A673 (cell line): ENCODE measurements around the gene GALR3. TPM values are rescaled to one million over a fixed set of nuclear protein-coding genes. Genes with fewer than 3 reads are reported as not detected.

Source experiments
- BruUV-seq: library from RNA; stranded (reverse); fragments of 400-500 nt; replicated peaks from 2 replicates; lab custom pipeline; 2021; lab: Mats Ljungman, UMichigan
- CTCF ChIA-PET: fragments of 300-600 bp; sonication (Branson Sonifier 250); formaldehyde crosslinking; loops from one replicate; lab custom pipeline; 2022; ENCODE audit warnings: antibody characterized with exemption; lab: Charles Lee
- POLR2A ChIA-PET: fragments of 300-600 bp; sonication (Branson Sonifier 250); formaldehyde crosslinking; loops from one replicate; lab custom pipeline; 2022; ENCODE audit warnings: antibody characterized with exemption; ENCODE audit not compliant: low non-redundant PET; lab: Charles Lee
- DNase-seq: peaks from one replicate; pipeline ENCODE4 v3.0.0-alpha.2; 2015; ENCODE audit warnings: low spot score
- H3K27ac ChIP-seq: fragments of 200-600 bp; sonication (generic); 2 replicates; pipeline ENCODE4 v1.5.1; 2016; ENCODE audit warnings: mixed run types, low read depth, mild to moderate bottlenecking, mixed read lengths, antibody characterized with exemption, low read length; ENCODE audit not compliant: poor library complexity, severe bottlenecking
- H3K27me3 ChIP-seq: fragments of 200-600 bp; sonication (generic); replicated peaks from 2 replicates; pipeline ENCODE4 v1.6.1; 2017; ENCODE audit warnings: mixed run types, low read depth, mild to moderate bottlenecking, mixed read lengths, antibody characterized with exemption, low read length; ENCODE audit not compliant: insufficient read depth, poor library complexity
- H3K36me3 ChIP-seq: fragments of 200-600 bp; sonication (generic); 2 replicates; pipeline ENCODE4 v1.6.1; 2016; ENCODE audit warnings: mixed run types, mild to moderate bottlenecking, mixed read lengths, antibody characterized with exemption, low read length; ENCODE audit not compliant: insufficient read depth, poor library complexity, severe bottlenecking
- H3K4me1 ChIP-seq: fragments of 200-600 bp; sonication (generic); 2 replicates; pipeline ENCODE4 v1.6.1; 2017; ENCODE audit warnings: mixed run types, mild to moderate bottlenecking, mixed read lengths, antibody characterized with exemption, low read length; ENCODE audit not compliant: insufficient read depth, poor library complexity, severe bottlenecking
- H3K4me3 ChIP-seq: fragments of 200-600 bp; sonication (generic); 2 replicates; pipeline ENCODE4 v1.5.1; 2016; ENCODE audit warnings: low read depth, mixed run types, mild to moderate bottlenecking, mixed read lengths, low read length; ENCODE audit not compliant: poor library complexity, severe bottlenecking
- H3K9me3 ChIP-seq: fragments of 200-600 bp; sonication (generic); 2 replicates; pipeline ENCODE4 v1.6.1; 2016; ENCODE audit warnings: mixed run types, low read depth, mild to moderate bottlenecking, mixed read lengths, antibody characterized with exemption, low read length; ENCODE audit not compliant: poor library complexity, severe bottlenecking
- EZH2 ChIP-seq: fragments of 200-600 bp; sonication (generic); IDR thresholded peaks from 2 replicates; pipeline ENCODE4 v1.6.1; 2017; ENCODE audit warnings: borderline replicate concordance, low read depth, mild to moderate bottlenecking, mixed read lengths, antibody characterized with exemption, low read length; ENCODE audit not compliant: poor library complexity, severe bottlenecking
- intact Hi-C: fragments of 100-400 bp; cut with micrococcal nuclease; formaldehyde crosslinking; loops from one replicate; pipeline ENCODE4 v1.10.0; 2022; ENCODE audit not compliant: unreplicated experiment
- total RNA-seq: library from RNA; stranded (reverse); gene quantifications from 2 replicates; pipeline ENCODE4 v1.2.3, GENCODE V29; 2021
- TF ChIP-seq, protein P1 (sequence below): fragments of 300-800, 200-600 bp; sonication (generic); conservative IDR thresholded peaks from 2 replicates; pipeline ENCODE4 v1.5.1; 2017; ENCODE audit warnings: low read depth, mild to moderate bottlenecking, antibody characterized with exemption, low read length, moderate library complexity, mixed read lengths

GALR3 gene
- total RNA-seq, 1 experiment from 2014 or later: not detected

- intact Hi-C loops: no loop called here
- no peak overlapping the region for H3K27ac ChIP-seq
- no peaks in the 10 kb centered on the region for H3K27me3 ChIP-seq
- no peak overlapping the region for H3K4me3 ChIP-seq
- peaks cover 97% of the 10 kb centered on the region for H3K36me3 ChIP-seq
- ChIA-PET POLR2A (no interaction called here), CTCF (no interaction called here)
- H3K9me3 ChIP-seq: no peaks in the 10 kb centered on the region
- no peak for TF ChIP-seq EZH2
- TF ChIP-seq, protein P1, sequence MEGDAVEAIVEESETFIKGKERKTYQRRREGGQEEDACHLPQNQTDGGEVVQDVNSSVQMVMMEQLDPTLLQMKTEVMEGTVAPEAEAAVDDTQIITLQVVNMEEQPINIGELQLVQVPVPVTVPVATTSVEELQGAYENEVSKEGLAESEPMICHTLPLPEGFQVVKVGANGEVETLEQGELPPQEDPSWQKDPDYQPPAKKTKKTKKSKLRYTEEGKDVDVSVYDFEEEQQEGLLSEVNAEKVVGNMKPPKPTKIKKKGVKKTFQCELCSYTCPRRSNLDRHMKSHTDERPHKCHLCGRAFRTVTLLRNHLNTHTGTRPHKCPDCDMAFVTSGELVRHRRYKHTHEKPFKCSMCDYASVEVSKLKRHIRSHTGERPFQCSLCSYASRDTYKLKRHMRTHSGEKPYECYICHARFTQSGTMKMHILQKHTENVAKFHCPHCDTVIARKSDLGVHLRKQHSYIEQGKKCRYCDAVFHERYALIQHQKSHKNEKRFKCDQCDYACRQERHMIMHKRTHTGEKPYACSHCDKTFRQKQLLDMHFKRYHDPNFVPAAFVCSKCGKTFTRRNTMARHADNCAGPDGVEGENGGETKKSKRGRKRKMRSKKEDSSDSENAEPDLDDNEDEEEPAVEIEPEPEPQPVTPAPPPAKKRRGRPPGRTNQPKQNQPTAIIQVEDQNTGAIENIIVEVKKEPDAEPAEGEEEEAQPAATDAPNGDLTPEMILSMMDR: no peak
- no peak for DNase-seq
- H3K4me1 ChIP-seq: peaks cover 9% of the 10 kb centered on the region
- BruUV-seq: no TSS peak
Measured at GRCh38 chr22:37854946-37855345, 31.8 kb downstream of the GALR3 start.

DNA sequence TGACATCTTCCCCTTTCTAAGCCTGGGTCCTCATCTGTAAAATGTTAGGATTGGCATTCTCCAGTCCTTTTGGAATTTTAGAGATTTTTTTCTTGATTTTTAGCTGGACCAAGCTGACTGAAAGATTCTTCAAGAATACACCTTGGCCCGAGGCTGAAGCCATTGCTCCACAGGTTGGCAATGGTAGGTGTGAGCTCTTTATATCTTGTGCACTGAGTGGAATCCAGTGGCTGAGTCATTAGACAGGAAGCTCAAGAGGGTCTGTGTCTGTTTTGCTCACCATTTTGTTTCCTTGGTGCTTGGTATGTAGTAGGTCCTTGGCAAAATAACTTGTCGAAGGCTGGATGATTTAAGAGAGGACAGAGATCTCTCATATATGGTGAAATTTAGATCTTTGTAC, 32.3 kb downstream of the GALR3 start:
- Histone ChIP-seq H3K4me1 (peaks cover 6% of the 10 kb centered on the region), H3K27me3 (no peaks in the 10 kb centered on the region), H3K4me3 (no peak overlapping the region), H3K27ac (no peak overlapping the region), H3K36me3 (peaks cover 98% of the 10 kb centered on the region), H3K9me3 (no peaks in the 10 kb centered on the region)
- TF ChIP-seq, protein P1: no peak
- TF ChIP-seq EZH2: no peak
- no peak for DNase-seq
- ChIA-PET POLR2A (no interaction called here), CTCF (no interaction called here)
- no TSS peak for BruUV-seq
- intact Hi-C loops: no loop called here

GRCh38 chr22:37860796-37861421, 37.7 kb downstream of the GALR3 start:
- POLR2A ChIA-PET: no interaction called here
- no peaks in the 10 kb centered on the region for H3K4me1 ChIP-seq
- H3K36me3 ChIP-seq: peaks cover 98% of the 10 kb centered on the region
- CTCF ChIA-PET: no interaction called here
- no peaks in the 10 kb centered on the region for H3K27me3 ChIP-seq
- no peaks in the 10 kb centered on the region for H3K9me3 ChIP-seq
- no peak overlapping the region for H3K27ac ChIP-seq
- intact Hi-C loops: loop anchor here (5.0 kb wide), 1 partner anchor 44 kb away; no protein-coding TSS in a partner anchor
- no peak for DNase-seq
- H3K4me3 ChIP-seq: no peak overlapping the region
- TF ChIP-seq EZH2: no peak
- TF ChIP-seq, protein P1: no peak
- BruUV-seq: no TSS peak
